WERI-Rb-1 (cell line): Measurements from ENCODE around the gene HMGXB3.

Source experiments
- DNase-seq: peaks from one replicate; pipeline ENCODE4 v3.0.0-alpha.2; 2020
- H3K27ac ChIP-seq: fragments of 250-450 bp; sonication (Bioruptor Pico); 2 replicates; pipeline ENCODE4 v1.5.1; 2020; ENCODE audit warnings: mild to moderate bottlenecking, moderate library complexity
- H3K27me3 ChIP-seq: fragments of 250-450 bp; sonication (Bioruptor Pico); 2 replicates; pipeline ENCODE4 v1.5.1; 2021; ENCODE audit warnings: mild to moderate bottlenecking, low read depth, moderate library complexity; ENCODE audit not compliant: insufficient read depth, severe bottlenecking
- H3K36me3 ChIP-seq: fragments of 250-450 bp; sonication (Bioruptor Pico); 2 replicates; pipeline ENCODE4 v1.5.1; 2020; ENCODE audit warnings: mild to moderate bottlenecking, moderate library complexity
- H3K4me3 ChIP-seq: 2 replicates; pipeline ENCODE4 v1.5.1; 2011; ENCODE audit warnings: low read depth, mild to moderate bottlenecking, control low read depth, low read length
- H3K9me3 ChIP-seq: fragments of 250-450 bp; sonication (Bioruptor Pico); 2 replicates; pipeline ENCODE4 v1.5.1; 2021; ENCODE audit warnings: mild to moderate bottlenecking, moderate library complexity; ENCODE audit not compliant: severe bottlenecking
- TF ChIP-seq, protein P1 (sequence below): IDR thresholded peaks from 2 replicates; pipeline ENCODE4 v1.5.1; 2011; ENCODE audit warnings: low read depth, mild to moderate bottlenecking, control low read depth, inconsistent platforms, low read length

HMGXB3 gene

DNA sequence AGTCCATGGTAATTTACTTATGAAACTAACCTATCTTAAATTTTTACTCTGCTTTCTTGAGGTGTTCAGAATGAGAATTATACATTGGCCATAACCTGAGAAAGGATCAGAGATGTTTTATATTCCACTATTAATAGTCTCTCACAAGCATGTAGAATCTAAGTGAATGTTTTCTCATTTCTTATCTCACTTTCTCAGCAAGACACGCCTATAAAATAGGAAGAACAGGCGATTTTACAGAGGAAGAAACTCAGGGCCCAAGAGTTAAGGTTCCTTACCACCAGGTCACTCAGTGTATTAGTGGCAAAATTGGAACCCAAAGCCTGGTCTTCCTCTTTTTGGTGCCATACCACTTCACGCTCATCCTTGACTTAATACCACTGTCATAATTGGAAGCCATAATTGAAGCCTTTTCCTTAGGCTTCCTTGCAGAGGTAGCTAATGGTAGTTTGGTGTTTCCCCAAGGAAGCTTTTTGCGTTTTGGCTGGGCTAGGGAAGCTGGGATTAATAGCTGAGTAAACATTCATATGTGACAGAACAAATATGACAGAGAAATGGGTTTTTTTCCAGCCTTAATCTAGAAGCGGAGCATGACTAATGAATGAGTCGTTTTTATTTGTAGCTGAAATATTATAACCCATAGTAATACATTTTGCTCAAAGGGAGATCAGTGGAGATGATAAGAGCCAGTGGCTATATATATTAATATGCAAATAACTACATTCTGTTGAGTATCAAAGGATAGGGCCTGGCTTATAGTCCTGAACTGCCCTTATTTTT lies 16.9 kb downstream of the HMGXB3 start:
- H3K9me3 ChIP-seq = no peaks in the 10 kb centered on the region
- H3K4me3 ChIP-seq = no peak overlapping the region
- no peak for DNase-seq
- H3K27ac ChIP-seq = no peak overlapping the region
- H3K36me3 ChIP-seq = peaks cover 83% of the 10 kb centered on the region
- TF ChIP-seq, protein P1, sequence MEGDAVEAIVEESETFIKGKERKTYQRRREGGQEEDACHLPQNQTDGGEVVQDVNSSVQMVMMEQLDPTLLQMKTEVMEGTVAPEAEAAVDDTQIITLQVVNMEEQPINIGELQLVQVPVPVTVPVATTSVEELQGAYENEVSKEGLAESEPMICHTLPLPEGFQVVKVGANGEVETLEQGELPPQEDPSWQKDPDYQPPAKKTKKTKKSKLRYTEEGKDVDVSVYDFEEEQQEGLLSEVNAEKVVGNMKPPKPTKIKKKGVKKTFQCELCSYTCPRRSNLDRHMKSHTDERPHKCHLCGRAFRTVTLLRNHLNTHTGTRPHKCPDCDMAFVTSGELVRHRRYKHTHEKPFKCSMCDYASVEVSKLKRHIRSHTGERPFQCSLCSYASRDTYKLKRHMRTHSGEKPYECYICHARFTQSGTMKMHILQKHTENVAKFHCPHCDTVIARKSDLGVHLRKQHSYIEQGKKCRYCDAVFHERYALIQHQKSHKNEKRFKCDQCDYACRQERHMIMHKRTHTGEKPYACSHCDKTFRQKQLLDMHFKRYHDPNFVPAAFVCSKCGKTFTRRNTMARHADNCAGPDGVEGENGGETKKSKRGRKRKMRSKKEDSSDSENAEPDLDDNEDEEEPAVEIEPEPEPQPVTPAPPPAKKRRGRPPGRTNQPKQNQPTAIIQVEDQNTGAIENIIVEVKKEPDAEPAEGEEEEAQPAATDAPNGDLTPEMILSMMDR = no peak
- no peaks in the 10 kb centered on the region for H3K27me3 ChIP-seq

DNA sequence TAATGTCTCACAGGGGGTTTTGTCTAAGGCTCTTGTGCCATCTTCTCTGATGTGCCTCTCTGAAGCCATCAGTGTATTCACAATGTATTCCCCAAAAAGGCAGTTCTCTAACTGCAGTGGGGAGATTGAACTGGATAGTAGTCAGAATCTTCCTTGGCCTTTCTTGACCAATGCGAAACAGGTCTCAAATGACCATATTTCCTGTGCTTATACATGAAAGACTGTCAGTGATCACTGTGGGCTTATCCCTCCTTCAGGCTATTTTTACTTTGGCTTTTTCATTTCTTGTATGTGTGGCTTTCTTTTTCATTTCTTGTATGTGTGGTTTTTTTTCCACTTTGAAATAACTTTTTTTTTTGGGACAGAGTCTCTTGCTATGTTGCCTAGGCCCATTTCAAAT lies 19.7 kb downstream of the HMGXB3 start:
- TF ChIP-seq, protein P1 = no peak

DNA sequence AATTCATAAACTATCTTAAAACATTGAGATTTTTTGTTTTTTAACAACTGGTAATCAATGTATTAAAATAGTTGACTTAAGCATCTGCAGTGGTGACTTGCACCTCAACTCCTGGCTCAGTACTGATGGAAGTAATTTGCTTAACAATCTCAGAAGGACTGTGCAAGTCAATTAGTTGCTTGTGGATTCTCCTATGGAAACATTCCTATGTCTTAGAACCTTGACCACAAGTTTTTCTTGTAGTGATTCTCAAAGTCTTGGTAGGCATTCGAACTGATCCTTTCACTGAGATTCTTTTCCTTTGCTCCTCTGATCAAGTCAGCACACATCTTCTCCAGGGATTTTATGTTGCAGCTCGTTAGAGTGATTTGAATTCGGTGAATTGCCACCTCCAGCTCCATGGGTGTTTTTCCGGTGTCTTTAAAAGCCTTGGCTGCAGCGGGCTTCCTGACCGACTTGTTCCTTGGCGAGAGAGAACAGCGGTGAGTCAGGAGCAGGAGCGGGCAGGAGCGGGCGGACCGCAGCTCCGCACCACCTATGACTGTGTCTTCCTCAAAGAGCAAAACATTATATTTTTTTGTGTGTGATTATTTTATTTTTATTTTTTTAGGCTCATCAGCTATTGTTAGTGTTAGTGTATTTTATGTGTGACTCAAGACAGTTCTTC lies 21.1 kb downstream of the HMGXB3 start:
- Histone ChIP-seq H3K9me3 (no peaks in the 10 kb centered on the region), H3K27ac (no peak overlapping the region), H3K36me3 (peaks cover 65% of the 10 kb centered on the region), H3K27me3 (no peaks in the 10 kb centered on the region), H3K4me3 (no peak overlapping the region)
- DNase-seq = no peak
- TF ChIP-seq, protein P1 = no peak

More for the DNA sequence above, 19.7 kb downstream of the HMGXB3 start:
- DNase-seq = no peak
- no peaks in the 10 kb centered on the region for H3K9me3 ChIP-seq
- H3K27me3 ChIP-seq = no peaks in the 10 kb centered on the region
- no peak overlapping the region for H3K4me3 ChIP-seq
- no peak overlapping the region for H3K27ac ChIP-seq
- peaks cover 67% of the 10 kb centered on the region for H3K36me3 ChIP-seq

DNA sequence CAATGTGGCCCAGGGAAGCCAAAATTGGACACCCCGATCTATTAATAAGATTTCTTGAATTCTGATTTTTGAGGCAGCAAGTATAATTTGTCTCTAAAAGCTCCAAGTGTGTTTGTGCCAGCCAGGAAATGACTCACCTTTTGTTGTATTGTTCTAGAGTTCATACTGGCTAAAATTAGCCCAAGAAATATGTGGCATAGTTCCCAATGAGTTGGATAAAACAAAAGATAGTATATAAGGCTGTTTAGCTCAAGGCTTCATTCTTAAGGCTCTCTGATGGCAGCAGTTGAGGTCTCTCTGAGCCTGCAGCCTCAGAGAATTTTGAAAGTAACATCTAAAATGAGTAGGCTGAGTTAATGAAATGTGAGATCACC lies 21.6 kb downstream of the HMGXB3 start:
- H3K9me3 ChIP-seq = no peaks in the 10 kb centered on the region
- no peak for DNase-seq
- H3K27ac ChIP-seq = no peak overlapping the region
- H3K36me3 ChIP-seq = peaks cover 66% of the 10 kb centered on the region
- TF ChIP-seq, protein P1 = no peak
- H3K27me3 ChIP-seq = no peaks in the 10 kb centered on the region
- H3K4me3 ChIP-seq = no peak overlapping the region

DNA sequence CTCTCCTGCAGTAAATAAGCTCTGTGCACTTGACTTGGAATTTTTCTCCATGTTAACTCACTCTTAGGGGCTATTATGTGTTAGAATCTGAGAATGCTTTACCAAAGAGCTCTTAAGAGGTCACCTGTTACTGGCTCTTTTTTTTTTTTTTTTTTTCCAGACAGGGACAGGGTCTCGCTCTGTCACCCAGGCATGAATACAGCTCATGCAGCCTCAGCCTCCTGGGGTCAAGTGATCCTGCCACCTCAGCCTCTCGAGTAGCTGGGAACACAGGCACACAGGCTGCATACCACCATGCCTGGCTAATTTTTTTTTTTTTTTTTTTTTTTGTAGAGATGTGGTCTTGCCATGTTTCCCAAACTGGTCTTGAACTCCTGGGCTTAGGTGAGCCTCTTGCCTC lies 22.1 kb downstream of the HMGXB3 start:
- DNase-seq = no peak
- Histone ChIP-seq H3K4me3 (no peak overlapping the region), H3K9me3 (no peaks in the 10 kb centered on the region), H3K27me3 (no peaks in the 10 kb centered on the region), H3K36me3 (peaks cover 68% of the 10 kb centered on the region), H3K27ac (no peak overlapping the region)
- TF ChIP-seq, protein P1 = no peak
